Erythroblast (primary cell): ENCODE results near the gene POTEJ.
"Not testable (repeated sequence)": the region's sequence is repeated elsewhere in the genome, so short reads cannot be mapped to it uniquely, and the experiment has no call there.

Source experiments
- DNase-seq, 2 experiments: peaks; one replicate each; lab custom pipeline; 2025; lab: John Stamatoyannopoulos, UW

The POTEJ gene

GRCh38 chr2:130611140-130611539 is at the start of gene POTEJ:
TSS of gene POTEJ (plus strand) at chr2:130611440. CDS start at chr2:130611533, 93 bp downstream.
- DNase-seq, result not testable (repeated sequence)

GRCh38 chr2:130566165-130566564 is 45.1 kb upstream of the POTEJ start:
- DNase-seq, result not testable (repeated sequence)

DNA sequence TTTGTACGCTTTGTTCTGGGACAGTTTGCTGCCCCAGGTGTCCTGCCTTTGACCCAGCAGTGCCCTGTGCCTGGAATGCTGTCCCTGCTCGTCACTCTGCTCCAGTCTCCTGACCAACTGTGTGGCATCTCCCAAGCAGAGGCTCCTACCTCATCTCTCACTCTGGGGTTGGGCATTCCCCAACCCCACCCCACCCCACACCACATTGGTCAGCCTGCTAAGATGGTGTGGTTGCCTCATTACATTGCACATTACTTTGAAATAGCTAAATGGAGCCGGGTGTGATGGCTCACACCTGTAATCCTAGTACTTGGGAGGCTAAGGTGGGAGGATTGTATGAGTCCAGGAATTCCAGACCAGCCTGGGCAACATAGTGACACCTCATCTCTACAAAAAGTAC is 39.3 kb upstream of the POTEJ start:
- DNase-seq, result not testable (repeated sequence)

GRCh38 chr2:130574230-130574629 is 37.0 kb upstream of the POTEJ start:
- not testable (repeated sequence) for DNase-seq

- DNase-seq, result not testable (repeated sequence)
Measured at GRCh38 chr2:130576209-130576784, 34.9 kb upstream of the POTEJ start.

DNA sequence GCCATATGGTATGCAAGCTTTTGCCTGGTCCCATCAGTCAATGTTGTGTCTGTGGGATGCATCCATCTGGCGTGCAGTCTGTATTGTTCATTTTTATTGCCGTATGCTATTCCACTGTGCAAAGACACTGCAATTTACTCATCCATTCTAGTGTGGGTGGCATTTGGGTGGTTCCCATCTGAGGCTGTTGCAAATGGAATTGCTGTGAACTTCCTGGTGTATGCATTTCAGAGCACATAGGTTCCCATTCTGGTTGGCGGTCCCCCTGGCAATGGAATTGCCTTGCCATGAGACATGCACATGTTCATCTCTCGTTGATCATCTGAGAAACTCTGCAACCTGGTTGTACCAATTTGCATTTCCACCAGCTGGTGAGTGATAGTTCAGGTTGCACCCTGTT is 33.7 kb upstream of the POTEJ start:
- not testable (repeated sequence) for DNase-seq

- not testable (repeated sequence) for DNase-seq
Measured at GRCh38 chr2:130579121-130579520, 32.1 kb upstream of the POTEJ start.

DNA sequence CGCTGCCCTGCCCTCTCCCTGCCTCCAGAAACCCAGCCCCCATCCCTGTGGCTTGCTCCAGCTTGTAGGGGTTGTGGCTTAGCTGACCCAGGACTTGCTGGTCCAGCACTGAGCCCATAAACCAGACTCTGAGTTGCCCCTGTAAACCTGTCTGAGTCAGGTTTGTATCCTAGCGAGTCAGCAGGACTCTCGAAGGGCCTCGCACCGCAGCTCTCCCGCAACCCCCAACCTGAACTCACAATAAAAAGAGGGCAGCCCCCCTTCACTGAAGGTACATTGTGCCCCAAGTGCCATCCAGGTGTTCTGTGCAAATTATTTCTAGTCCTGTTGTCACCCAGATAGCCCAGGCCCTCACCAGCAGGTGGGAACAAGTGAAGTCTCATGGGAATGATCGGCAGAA is 29.7 kb upstream of the POTEJ start:
- DNase-seq, result not testable (repeated sequence)

DNA sequence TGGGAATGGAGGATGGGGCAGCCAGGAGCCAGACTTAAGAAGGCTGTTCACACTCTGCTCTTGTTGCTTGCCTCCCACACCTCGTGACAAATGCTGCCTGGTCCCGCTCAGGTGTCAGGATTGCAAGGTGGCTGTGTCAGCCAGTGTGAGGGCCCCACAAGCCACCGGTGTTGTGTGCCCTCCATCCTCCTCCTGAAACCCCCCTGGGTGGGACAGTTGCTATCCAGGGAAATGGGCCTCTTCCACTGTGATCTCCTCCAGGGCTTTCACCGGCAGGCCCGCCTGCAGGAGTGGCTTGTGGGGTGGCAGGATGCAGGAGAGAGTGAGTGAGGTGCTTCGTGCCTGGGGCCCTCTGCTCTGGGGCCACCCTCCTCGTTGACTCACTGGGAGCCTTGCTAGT is 28.3 kb upstream of the POTEJ start:
- DNase-seq, result not testable (repeated sequence)

DNA sequence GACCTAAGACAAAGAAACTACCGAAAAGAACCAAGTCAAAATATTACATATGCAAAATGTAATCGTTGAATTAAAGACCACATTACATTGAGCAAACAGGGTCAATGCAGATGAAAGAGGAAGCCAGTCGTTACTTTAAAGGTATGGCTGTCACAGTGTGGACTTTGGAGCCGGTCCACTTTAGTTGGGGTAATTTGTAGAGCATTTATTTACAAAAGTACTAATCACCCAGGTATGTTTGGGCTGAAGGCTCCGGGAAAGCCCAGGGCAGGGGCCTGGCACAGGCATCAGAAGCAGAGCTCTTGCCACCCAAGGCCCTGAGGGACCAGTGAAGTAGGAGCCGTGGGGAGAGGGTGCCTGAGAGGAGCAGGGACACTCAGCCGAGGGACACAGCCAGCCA is 27.7 kb upstream of the POTEJ start:
- not testable (repeated sequence) for DNase-seq

- not testable (repeated sequence) for DNase-seq
Measured at GRCh38 chr2:130584726-130585125, 26.5 kb upstream of the POTEJ start.

DNA sequence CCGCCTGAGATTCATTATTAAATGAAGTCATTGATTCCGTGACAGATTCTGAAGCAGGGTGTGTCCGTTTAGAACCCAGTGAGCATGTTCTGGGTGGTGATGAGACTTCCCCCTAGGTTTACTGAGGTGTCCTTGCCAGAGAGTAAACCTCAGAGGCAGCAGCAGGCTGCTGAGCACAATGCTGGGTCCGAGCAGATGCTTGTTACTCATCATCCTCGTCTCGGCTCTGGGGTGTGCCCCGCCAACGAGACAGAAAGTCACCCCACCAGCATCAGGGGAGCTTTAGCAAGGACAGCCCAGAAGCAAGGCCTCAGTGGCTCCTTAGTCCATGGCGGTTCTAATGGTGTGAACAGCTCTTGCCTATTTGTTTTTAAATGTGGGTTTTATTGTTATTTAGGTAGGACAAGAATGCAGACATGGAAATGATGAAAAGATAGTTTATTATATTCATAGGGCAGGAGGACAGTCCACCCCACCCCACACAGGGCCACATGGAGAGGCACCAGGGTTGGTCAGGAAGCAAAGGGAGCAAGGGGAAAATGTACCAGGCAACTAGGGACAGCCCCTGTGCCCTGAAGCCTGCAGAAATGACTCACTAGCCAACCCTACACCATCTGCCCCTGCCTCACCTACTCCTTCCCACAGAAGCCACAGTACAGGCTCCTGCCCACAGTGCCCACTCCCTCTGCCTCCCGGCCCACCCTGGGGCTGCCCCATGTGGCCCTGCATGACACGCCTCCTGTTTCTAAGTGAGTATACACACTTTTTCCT is 22.4 kb upstream of the POTEJ start:
- not testable (repeated sequence) for DNase-seq

GRCh38 chr2:130590170-130590841 is 20.9 kb upstream of the POTEJ start:
- not testable (repeated sequence) for DNase-seq

GRCh38 chr2:130590842-130591359 is 20.3 kb upstream of the POTEJ start:
- not testable (repeated sequence) for DNase-seq

DNA sequence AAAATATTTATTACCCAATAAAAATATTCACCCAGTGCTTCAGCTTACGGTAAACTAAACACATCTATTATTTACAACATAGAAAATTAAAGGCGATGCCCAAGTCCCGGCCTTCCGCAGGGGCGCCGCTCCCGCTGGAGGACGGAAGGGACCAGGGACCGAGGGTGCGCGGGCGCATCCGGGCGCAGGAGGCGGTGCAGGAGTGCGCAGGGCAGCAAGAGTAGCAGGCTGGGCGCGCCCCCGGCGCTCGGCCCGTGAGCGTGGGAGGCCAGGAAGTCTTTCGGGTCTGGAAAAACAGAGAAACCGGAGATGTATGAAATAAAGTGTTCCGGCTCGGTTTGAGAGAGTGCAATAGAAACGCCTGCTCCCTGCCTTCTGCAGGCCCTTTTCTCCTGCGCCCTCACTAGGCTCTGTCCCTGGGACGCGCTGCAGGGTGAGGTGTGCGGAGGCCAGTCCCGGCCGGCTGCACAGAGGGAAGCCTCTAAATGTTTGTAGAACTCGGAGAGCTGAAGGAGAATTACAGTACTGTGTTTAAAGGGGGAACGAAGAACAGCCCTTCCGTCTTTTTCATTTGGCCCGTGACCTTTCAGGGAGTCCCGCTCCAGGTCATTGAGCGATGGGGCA is 18.3 kb upstream of the POTEJ start:
- not testable (repeated sequence) for DNase-seq

DNA sequence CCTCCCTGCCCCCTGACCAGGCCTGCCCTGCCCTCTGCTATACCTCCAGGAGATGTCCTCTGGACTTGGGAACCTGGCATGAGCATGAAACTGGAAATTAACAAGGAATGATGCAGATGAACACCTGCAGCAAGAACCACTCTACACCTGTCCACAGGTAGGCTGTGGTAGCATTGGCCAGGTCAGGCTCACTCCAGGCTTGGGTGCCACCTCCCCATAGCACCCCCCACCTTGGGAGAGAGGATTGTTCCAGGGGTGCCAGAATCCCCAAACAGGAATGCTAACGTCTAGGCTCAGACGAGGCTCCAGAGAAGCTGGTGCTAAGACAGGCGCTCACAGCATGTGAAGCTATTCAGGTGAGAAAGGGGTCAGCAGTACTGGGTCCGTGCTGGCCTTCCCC is 17.2 kb upstream of the POTEJ start:
- DNase-seq, result not testable (repeated sequence)

- not testable (repeated sequence) for DNase-seq
Measured at GRCh38 chr2:130596757-130597156, 14.5 kb upstream of the POTEJ start.

GRCh38 chr2:130597994-130598393 is 13.2 kb upstream of the POTEJ start:
- DNase-seq, result not testable (repeated sequence)

DNA sequence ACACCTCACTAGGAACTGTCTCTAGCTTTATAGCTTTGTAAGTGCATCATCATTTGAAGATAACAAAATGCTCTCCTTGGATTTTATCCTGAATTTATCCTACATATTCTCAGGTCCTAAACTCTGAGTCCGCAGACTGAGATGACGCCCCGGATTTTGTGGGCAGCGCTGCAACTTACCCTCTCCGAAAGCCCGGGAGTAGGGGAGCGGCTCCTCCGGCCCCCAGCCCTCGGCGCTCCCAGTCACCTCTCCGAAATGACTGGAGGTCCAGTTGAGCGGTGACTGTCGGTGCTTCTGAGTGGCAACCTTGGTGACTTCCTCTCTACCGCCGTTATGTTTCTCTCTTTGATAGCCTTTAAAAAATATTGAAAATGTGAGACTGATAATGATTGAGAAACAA is 12.8 kb upstream of the POTEJ start:
- not testable (repeated sequence) for DNase-seq

- not testable (repeated sequence) for DNase-seq
Measured at GRCh38 chr2:130599393-130599792, 11.8 kb upstream of the POTEJ start, which contains the start of gene CFC1. TSS of gene CFC1 (minus strand) at chr2:130599575. CDS start at chr2:130599287, 288 bp downstream.

DNA sequence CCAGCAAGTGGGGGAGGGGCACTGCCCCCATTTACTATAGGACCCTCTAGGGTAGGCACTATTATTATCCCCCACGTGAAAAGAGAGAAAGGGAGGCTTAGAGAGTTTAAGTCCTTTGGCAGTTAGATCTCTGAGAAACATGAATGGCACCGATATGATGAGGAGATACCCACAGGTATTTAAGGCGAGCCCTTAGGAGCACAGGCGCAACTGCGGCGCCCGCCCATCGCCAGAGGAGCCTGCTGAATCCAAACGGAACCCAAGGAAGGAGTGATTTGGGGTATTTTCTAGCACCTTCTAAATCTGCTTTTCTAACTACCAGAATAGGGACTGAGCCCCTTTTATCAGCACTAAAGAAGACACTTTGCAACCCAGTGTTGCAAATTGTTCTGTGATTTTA is 11.3 kb upstream of the POTEJ start:
- not testable (repeated sequence) for DNase-seq
